Measurements from ENCODE around the gene TBX15. TPM values are rescaled to one million over a fixed set of nuclear protein-coding genes. Genes with fewer than 3 reads are reported as not detected.

TBX15 gene
- total RNA-seq, 1 experiment from 2014 or later = 0.09 TPM

- Mint-ChIP-seq H3K36me3 (ENCODE audit: insufficient read depth, unreplicated experiment) (no peaks in the 10 kb centered on the region), H3K27me3 (ENCODE audit: insufficient read depth, unreplicated experiment) (no peaks in the 10 kb centered on the region), H3K4me3 (ENCODE audit: unreplicated experiment) (no peak overlapping the region), H3K9me3 (ENCODE audit: unreplicated experiment) (no peaks in the 10 kb centered on the region), H3K4me1 (ENCODE audit: insufficient read depth, unreplicated experiment) (peaks cover 5% of the 10 kb centered on the region), H3K27ac (ENCODE audit: low read depth, unreplicated experiment) (no peak overlapping the region)
- ChIA-PET CTCF (no interaction called here), POLR2A (interaction anchor here (1.2 kb wide), 1 partner anchor 11 kb away, joined by 3 read pairs; no protein-coding TSS in a partner anchor)
- intact Hi-C loops (cut with micrococcal nuclease) = no loop called here
- TF ChIP-seq CTCF (IDR thresholded peaks at IDR 0.05; ENCODE audit: unreplicated experiment) = no peak
- DNase-seq (ENCODE audit: unreplicated experiment) = no peak
- BruUV-seq (replicated peaks) = no TSS peak
Observed at GRCh38 chr1:118914379-118915161, 73.6 kb downstream of the TBX15 start.

DNA sequence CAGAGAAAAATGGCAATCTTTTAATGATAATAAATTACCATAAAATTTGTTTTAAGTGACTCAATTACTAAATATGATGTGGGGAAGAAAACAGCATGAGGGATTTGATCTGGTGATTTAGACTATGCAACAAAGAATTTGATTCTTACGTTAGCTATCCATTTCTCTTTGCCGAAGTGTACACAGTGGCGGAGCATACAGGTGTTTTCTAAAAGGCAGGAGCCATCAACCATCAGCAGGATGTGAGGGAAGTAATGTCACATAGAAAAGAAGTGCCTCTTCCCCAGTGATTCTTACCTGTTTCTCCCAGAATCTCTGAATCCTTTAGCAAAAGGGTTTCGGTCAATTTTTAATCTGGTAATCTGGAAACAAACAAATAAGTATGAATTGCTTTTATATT, 74.3 kb downstream of the TBX15 start:
- intact Hi-C loops (cut with micrococcal nuclease) = no loop called here
- H3K9me3 Mint-ChIP-seq (ENCODE audit: unreplicated experiment) = no peaks in the 10 kb centered on the region

GRCh38 chr1:118912574-118912973, 75.6 kb downstream of the TBX15 start:
- no peaks in the 10 kb centered on the region for H3K9me3 Mint-ChIP-seq (ENCODE audit: unreplicated experiment)
- no TSS peak for BruUV-seq (replicated peaks)
- DNase-seq (ENCODE audit: unreplicated experiment) = no peak
- peaks cover 5% of the 10 kb centered on the region for H3K4me1 Mint-ChIP-seq (ENCODE audit: insufficient read depth, unreplicated experiment)
- no peak overlapping the region for H3K4me3 Mint-ChIP-seq (ENCODE audit: unreplicated experiment)
- no peaks in the 10 kb centered on the region for H3K36me3 Mint-ChIP-seq (ENCODE audit: insufficient read depth, unreplicated experiment)
- ChIA-PET CTCF (interaction anchor here (0.6 kb wide), 1 partner anchor 455 kb away, joined by 3 read pairs; no protein-coding TSS in a partner anchor), POLR2A (interaction anchor here (0.6 kb wide), 1 partner anchor 307 kb away, joined by 3 read pairs; no protein-coding TSS in a partner anchor)
- no peaks in the 10 kb centered on the region for H3K27me3 Mint-ChIP-seq (ENCODE audit: insufficient read depth, unreplicated experiment)
- intact Hi-C loops (cut with micrococcal nuclease) = no loop called here
- H3K27ac Mint-ChIP-seq (ENCODE audit: low read depth, unreplicated experiment) = no peak overlapping the region
- no peak for TF ChIP-seq CTCF (IDR thresholded peaks at IDR 0.05; ENCODE audit: unreplicated experiment)

More for the DNA sequence above, 74.3 kb downstream of the TBX15 start:
- no peak for TF ChIP-seq CTCF (IDR thresholded peaks at IDR 0.05; ENCODE audit: unreplicated experiment)
- H3K4me1 Mint-ChIP-seq (ENCODE audit: insufficient read depth, unreplicated experiment) = peaks cover 5% of the 10 kb centered on the region
- no peak for DNase-seq (ENCODE audit: unreplicated experiment)
- H3K4me3 Mint-ChIP-seq (ENCODE audit: unreplicated experiment) = no peak overlapping the region
- ChIA-PET POLR2A (no interaction called here), CTCF (interaction anchor here (0.5 kb wide), 1 partner anchor 79 kb away, joined by 3 read pairs; no protein-coding TSS in a partner anchor)
- H3K27me3 Mint-ChIP-seq (ENCODE audit: insufficient read depth, unreplicated experiment) = no peaks in the 10 kb centered on the region
- no TSS peak for BruUV-seq (replicated peaks)
- no peak overlapping the region for H3K27ac Mint-ChIP-seq (ENCODE audit: low read depth, unreplicated experiment)
- no peaks in the 10 kb centered on the region for H3K36me3 Mint-ChIP-seq (ENCODE audit: insufficient read depth, unreplicated experiment)

DNA sequence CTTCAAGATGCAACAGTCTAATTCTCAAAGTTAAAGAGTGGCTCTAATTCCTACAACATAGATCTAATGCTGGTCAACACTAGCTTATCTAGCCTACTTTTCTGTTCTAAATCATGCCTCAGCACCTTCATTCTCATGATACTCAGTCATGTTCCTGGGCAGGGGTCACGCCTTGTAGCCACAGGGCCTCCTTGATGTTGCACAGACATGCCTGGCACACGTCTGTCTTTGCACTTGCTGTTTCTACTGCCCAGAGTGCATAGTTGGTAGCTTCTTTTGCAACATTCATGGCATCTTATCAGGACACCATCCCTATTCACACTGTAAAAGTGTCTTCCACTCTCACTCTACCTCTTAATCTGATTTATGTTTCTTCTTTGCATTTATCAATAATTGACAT, 76.6 kb downstream of the TBX15 start:
- CTCF ChIA-PET = interaction anchor here (0.7 kb wide), 1 partner anchor 16 kb away, joined by 3 read pairs; no protein-coding TSS in a partner anchor
- H3K27me3 Mint-ChIP-seq (ENCODE audit: insufficient read depth, unreplicated experiment) = no peaks in the 10 kb centered on the region
- no TSS peak for BruUV-seq (replicated peaks)
- intact Hi-C loops (cut with micrococcal nuclease) = no loop called here
- POLR2A ChIA-PET = no interaction called here
- H3K9me3 Mint-ChIP-seq (ENCODE audit: unreplicated experiment) = no peaks in the 10 kb centered on the region
- peaks cover 5% of the 10 kb centered on the region for H3K4me1 Mint-ChIP-seq (ENCODE audit: insufficient read depth, unreplicated experiment)
- no peak for DNase-seq (ENCODE audit: unreplicated experiment)
- H3K27ac Mint-ChIP-seq (ENCODE audit: low read depth, unreplicated experiment) = no peak overlapping the region
- no peaks in the 10 kb centered on the region for H3K36me3 Mint-ChIP-seq (ENCODE audit: insufficient read depth, unreplicated experiment)
- no peak overlapping the region for H3K4me3 Mint-ChIP-seq (ENCODE audit: unreplicated experiment)
- no peak for TF ChIP-seq CTCF (IDR thresholded peaks at IDR 0.05; ENCODE audit: unreplicated experiment)
